Measurements from ENCODE around the gene TOP1.

GRCh38 chr20:41006936-41007474 lies 21.6 kb upstream of the TOP1 start:
- no peak for TF ChIP-seq POLR2A (IDR thresholded peaks at IDR 0.05; ENCODE audit: low read length)
- TF ChIP-seq GATA1 (IDR thresholded peaks at IDR 0.05; ENCODE audit: low read depth, low read length) = no peak
